Measurements from ENCODE around the gene BRI3. TPM values are rescaled to one million over a fixed set of nuclear protein-coding genes. Genes with fewer than 3 reads are reported as not detected.

Gene BRI3
- total and polyA plus RNA-seq, 2 of the 4 experiments (the other 2 are of a cell fraction): 24.7 to 68.3 TPM

DNA sequence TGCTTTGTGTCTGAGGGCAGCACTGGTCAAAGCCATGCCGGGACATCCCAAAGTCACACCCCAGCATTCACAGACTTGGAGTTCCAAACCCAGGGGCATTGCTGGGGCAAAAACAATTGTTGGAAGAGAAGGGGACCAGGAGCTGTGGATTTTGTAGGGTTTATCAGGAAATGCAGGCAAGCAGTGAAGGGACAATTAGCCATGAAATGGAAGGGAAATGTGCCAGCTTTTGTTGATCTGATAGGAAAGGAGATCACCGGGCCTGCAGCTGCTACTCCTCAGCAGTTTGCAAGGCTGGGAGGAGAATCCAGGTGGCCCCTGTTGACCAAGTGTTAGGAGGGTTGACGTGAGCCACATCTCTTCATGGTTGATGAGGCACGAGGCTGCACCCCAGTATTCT, 2.5 kb upstream of the BRI3 start:
- H3K4me1 ChIP-seq (ENCODE audit: control insufficient read depth, insufficient read depth, low read length): peaks cover 15% of the 10 kb centered on the region
- H3K4me3 ChIP-seq (ENCODE audit: insufficient read depth, low read depth, low read length): no peak overlapping the region
- no peak overlapping the region for H3K18ac ChIP-seq (ENCODE audit: low read depth, low read length)
- no peak for ATAC-seq (ENCODE audit: low read depth)
- no peak overlapping the region for H4K91ac ChIP-seq (ENCODE audit: insufficient read depth, low read depth, low read length)
- dilution Hi-C loops (cut with HindIII; ENCODE audit: low sequenced_read_pairs, unreplicated experiment) (no loop called here), intact Hi-C loops (cut with micrococcal nuclease) (no loop called here), in situ Hi-C loops (cut with MboI; ENCODE audit: low sequenced_read_pairs) (no loop called here)
- 47% methylated on average over 3 of the region's 4 CpGs; no CpG with 5 or more reads in 1 of the 2 experiments for WGBS, 2 experiments (ENCODE audit: extremely low coverage in 2 of 2, insufficient read length in 1 of 2)
- peaks cover 13% of the 10 kb centered on the region for H4K20me1 ChIP-seq (ENCODE audit: insufficient read depth, low read length)
- no peak overlapping the region for H2BK15ac ChIP-seq (ENCODE audit: low read depth, low read length)
- peaks cover 7% of the 10 kb centered on the region for H3K9me1 ChIP-seq (ENCODE audit: insufficient read depth, low read length)
- H3K23ac ChIP-seq (ENCODE audit: low read depth, low read length): no peak overlapping the region
- H3K36me3 ChIP-seq (ENCODE audit: control insufficient read depth, insufficient read depth, low read length): peaks cover 7% of the 10 kb centered on the region; the same call in 1 of the 2 replicates
- ChIA-PET CTCF (interaction anchor here (0.7 kb wide), 1 partner anchor 154 kb away, joined by 3 read pairs; no protein-coding TSS in a partner anchor), POLR2A (ENCODE audit: unreplicated experiment) (no interaction called here)
- no peak for DNase-seq
- peaks cover 5 to 22% of the 10 kb centered on the region in 2 experiments; a peak in 3 of 4 replicates for H3K79me1 ChIP-seq (ENCODE audit: low read depth in 1 of 2, low read length in 2 of 2)
- no peak overlapping the region for H4K8ac ChIP-seq (ENCODE audit: low read depth in 2 of 2, low read length in 2 of 2)
- no peak overlapping the region for H3K27ac ChIP-seq (ENCODE audit: insufficient read depth, low read length)
- H3K56ac ChIP-seq (ENCODE audit: extremely low read depth, insufficient read depth, low read length): no peak overlapping the region
- no peak overlapping the region for H2AK5ac ChIP-seq (ENCODE audit: low read depth, low read length)
- no peak overlapping the region for H3K4me2 ChIP-seq (ENCODE audit: low read depth, low read length)
- no peak overlapping the region for H4K5ac ChIP-seq (ENCODE audit: low read depth, low read length)
- H2BK120ac ChIP-seq (ENCODE audit: low read depth, low read length): 0 out of 2 replicates have a peak overlapping the region, but pooled peaks have one; percentile 15
- no peaks in the 10 kb centered on the region for H3K27me3 ChIP-seq (ENCODE audit: control insufficient read depth, insufficient read depth, low read length)
- no peaks in the 10 kb centered on the region for H3K9me3 ChIP-seq (ENCODE audit: control insufficient read depth, insufficient read depth, low read length)
- H2BK20ac ChIP-seq (ENCODE audit: low read depth, low read length): no peak overlapping the region
- BruUV-seq (replicated peaks): no TSS peak
- no peak overlapping the region for H3K9ac ChIP-seq (ENCODE audit: low read depth, low read length)
- no peak overlapping the region for H3K4ac ChIP-seq (ENCODE audit: low read depth, low read length)
- peak overlapping the region; percentile 72 for H2AFZ ChIP-seq (replicated peaks; ENCODE audit: low read length, poor library complexity)
- H3K14ac ChIP-seq (replicated peaks; ENCODE audit: low read depth, low read length): no peak overlapping the region
- TF ChIP-seq RFX5 (IDR thresholded peaks at IDR 0.05; ENCODE audit: low read depth, low read length) (no peak), MAZ (IDR thresholded peaks at IDR 0.05; ENCODE audit: borderline replicate concordance, low read depth, low read length) (no peak), RCOR1 (IDR thresholded peaks at IDR 0.05; ENCODE audit: insufficient replicate concordance, low read length) (no peak), FOS (IDR thresholded peaks at IDR 0.05; ENCODE audit: low read depth, low read length) (no peak), BHLHE40 (IDR thresholded peaks at IDR 0.05; ENCODE audit: low read depth, low read length) (no peak), MXI1 (IDR thresholded peaks at IDR 0.05; ENCODE audit: borderline replicate concordance, low read depth, low read length) (no peak), NFE2L2 (IDR thresholded peaks at IDR 0.05; ENCODE audit: low read depth, low read length) (no peak), RAD21 (IDR thresholded peaks at IDR 0.05; ENCODE audit: low read length) (no peak), CHD1 (IDR thresholded peaks at IDR 0.05; ENCODE audit: low read depth, low read length) (no peak), POLR2A (IDR thresholded peaks at IDR 0.05; ENCODE audit: low read depth, low read length) (no peak), MAFK (IDR thresholded peaks at IDR 0.05; ENCODE audit: low read depth, low read length) (no peak), CEBPB (IDR thresholded peaks at IDR 0.05; ENCODE audit: low read depth, low read length) (no peak), SMC3 (IDR thresholded peaks at IDR 0.05; ENCODE audit: low read depth, low read length) (no peak)
- TF ChIP-seq, protein P1, sequence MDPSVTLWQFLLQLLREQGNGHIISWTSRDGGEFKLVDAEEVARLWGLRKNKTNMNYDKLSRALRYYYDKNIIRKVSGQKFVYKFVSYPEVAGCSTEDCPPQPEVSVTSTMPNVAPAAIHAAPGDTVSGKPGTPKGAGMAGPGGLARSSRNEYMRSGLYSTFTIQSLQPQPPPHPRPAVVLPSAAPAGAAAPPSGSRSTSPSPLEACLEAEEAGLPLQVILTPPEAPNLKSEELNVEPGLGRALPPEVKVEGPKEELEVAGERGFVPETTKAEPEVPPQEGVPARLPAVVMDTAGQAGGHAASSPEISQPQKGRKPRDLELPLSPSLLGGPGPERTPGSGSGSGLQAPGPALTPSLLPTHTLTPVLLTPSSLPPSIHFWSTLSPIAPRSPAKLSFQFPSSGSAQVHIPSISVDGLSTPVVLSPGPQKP (IDR thresholded peaks at IDR 0.05; ENCODE audit: borderline replicate concordance, low read depth, low read length): no peak
- TF ChIP-seq, protein P2, sequence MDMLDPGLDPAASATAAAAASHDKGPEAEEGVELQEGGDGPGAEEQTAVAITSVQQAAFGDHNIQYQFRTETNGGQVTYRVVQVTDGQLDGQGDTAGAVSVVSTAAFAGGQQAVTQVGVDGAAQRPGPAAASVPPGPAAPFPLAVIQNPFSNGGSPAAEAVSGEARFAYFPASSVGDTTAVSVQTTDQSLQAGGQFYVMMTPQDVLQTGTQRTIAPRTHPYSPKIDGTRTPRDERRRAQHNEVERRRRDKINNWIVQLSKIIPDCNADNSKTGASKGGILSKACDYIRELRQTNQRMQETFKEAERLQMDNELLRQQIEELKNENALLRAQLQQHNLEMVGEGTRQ (IDR thresholded peaks at IDR 0.05; ENCODE audit: low read depth, low read length): no peak
- TF ChIP-seq, protein P3, sequence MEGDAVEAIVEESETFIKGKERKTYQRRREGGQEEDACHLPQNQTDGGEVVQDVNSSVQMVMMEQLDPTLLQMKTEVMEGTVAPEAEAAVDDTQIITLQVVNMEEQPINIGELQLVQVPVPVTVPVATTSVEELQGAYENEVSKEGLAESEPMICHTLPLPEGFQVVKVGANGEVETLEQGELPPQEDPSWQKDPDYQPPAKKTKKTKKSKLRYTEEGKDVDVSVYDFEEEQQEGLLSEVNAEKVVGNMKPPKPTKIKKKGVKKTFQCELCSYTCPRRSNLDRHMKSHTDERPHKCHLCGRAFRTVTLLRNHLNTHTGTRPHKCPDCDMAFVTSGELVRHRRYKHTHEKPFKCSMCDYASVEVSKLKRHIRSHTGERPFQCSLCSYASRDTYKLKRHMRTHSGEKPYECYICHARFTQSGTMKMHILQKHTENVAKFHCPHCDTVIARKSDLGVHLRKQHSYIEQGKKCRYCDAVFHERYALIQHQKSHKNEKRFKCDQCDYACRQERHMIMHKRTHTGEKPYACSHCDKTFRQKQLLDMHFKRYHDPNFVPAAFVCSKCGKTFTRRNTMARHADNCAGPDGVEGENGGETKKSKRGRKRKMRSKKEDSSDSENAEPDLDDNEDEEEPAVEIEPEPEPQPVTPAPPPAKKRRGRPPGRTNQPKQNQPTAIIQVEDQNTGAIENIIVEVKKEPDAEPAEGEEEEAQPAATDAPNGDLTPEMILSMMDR (conservative IDR thresholded peaks at IDR 0.05; ENCODE audit: low read depth, low read length): no peak
- H2AK9ac ChIP-seq (replicated peaks; ENCODE audit: low read depth, low read length, poor library complexity): peak overlapping the region; percentile 72
- no peak overlapping the region for H2BK5ac ChIP-seq (ENCODE audit: low read depth, low read length, poor library complexity, severe bottlenecking)

Measured in IMR-90 (cell line).